ENCODE data around the gene GYG1. TPM values are rescaled to one million over a fixed set of nuclear protein-coding genes. Genes with fewer than 3 reads are reported as not detected.

Gene GYG1
- total and polyA plus RNA-seq, 2 experiments from 2014 or later, result 33.2 to 40.9 TPM

DNA sequence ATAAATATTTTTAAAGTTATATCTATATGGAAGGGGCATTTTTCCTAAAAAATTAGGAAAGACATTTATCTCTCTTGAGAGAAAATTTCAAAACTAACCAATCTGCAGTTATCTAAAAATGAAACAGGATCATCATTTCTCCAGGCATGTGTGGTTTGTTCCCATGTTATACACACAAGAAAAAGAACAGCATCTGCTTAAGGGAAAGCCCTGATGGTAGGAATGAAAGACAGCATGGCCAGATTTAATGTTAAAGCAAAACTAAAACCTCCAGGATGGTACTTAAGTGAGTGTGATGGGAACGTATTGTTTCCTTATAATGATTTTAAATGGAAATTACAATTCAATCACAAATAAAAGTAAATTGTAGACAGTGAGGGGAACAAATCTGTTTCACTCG lies 46.2 kb upstream of the GYG1 start:
- no peak overlapping the region for H3K27ac Mint-ChIP-seq
- Histone ChIP-seq H3K4me1 (ENCODE audit: insufficient read depth) (no peaks in the 10 kb centered on the region), H3K27me3 (ENCODE audit: insufficient read depth) (no peaks in the 10 kb centered on the region), H2AFZ (no peak overlapping the region), H3K9me2 (ENCODE audit: insufficient read depth) (no peaks in the 10 kb centered on the region), H4K20me1 (replicated peaks; ENCODE audit: insufficient read depth) (no peaks in the 10 kb centered on the region), H3K36me3 (ENCODE audit: insufficient read depth) (no peaks in the 10 kb centered on the region), H3K79me2 (replicated peaks; ENCODE audit: insufficient read depth) (no peaks in the 10 kb centered on the region), H3F3A (replicated peaks; ENCODE audit: low read depth) (no peaks in the 10 kb centered on the region), H3K4me2 (no peak overlapping the region), H3K4me3 (no peak overlapping the region), H3K27ac (ENCODE audit: low read depth) (no peak overlapping the region)
- no peaks in the 10 kb centered on the region for H3K4me1 Mint-ChIP-seq
- no peaks in the 10 kb centered on the region; the same call in 2 of the 3 replicates for H3K9me3 Mint-ChIP-seq
- peaks cover 4% of the 10 kb centered on the region for H3K27me3 Mint-ChIP-seq (ENCODE audit: insufficient read depth, low read depth, poor library complexity)
- TF ChIP-seq EZH2phosphoT487 (IDR thresholded peaks at IDR 0.05; ENCODE audit: unreplicated experiment), result no peak
- TF ChIP-seq, protein P1, sequence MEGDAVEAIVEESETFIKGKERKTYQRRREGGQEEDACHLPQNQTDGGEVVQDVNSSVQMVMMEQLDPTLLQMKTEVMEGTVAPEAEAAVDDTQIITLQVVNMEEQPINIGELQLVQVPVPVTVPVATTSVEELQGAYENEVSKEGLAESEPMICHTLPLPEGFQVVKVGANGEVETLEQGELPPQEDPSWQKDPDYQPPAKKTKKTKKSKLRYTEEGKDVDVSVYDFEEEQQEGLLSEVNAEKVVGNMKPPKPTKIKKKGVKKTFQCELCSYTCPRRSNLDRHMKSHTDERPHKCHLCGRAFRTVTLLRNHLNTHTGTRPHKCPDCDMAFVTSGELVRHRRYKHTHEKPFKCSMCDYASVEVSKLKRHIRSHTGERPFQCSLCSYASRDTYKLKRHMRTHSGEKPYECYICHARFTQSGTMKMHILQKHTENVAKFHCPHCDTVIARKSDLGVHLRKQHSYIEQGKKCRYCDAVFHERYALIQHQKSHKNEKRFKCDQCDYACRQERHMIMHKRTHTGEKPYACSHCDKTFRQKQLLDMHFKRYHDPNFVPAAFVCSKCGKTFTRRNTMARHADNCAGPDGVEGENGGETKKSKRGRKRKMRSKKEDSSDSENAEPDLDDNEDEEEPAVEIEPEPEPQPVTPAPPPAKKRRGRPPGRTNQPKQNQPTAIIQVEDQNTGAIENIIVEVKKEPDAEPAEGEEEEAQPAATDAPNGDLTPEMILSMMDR (conservative IDR thresholded peaks at IDR 0.05; ENCODE audit: low read depth in 2 of 2), result no peak
- TF ChIP-seq, protein P2, sequence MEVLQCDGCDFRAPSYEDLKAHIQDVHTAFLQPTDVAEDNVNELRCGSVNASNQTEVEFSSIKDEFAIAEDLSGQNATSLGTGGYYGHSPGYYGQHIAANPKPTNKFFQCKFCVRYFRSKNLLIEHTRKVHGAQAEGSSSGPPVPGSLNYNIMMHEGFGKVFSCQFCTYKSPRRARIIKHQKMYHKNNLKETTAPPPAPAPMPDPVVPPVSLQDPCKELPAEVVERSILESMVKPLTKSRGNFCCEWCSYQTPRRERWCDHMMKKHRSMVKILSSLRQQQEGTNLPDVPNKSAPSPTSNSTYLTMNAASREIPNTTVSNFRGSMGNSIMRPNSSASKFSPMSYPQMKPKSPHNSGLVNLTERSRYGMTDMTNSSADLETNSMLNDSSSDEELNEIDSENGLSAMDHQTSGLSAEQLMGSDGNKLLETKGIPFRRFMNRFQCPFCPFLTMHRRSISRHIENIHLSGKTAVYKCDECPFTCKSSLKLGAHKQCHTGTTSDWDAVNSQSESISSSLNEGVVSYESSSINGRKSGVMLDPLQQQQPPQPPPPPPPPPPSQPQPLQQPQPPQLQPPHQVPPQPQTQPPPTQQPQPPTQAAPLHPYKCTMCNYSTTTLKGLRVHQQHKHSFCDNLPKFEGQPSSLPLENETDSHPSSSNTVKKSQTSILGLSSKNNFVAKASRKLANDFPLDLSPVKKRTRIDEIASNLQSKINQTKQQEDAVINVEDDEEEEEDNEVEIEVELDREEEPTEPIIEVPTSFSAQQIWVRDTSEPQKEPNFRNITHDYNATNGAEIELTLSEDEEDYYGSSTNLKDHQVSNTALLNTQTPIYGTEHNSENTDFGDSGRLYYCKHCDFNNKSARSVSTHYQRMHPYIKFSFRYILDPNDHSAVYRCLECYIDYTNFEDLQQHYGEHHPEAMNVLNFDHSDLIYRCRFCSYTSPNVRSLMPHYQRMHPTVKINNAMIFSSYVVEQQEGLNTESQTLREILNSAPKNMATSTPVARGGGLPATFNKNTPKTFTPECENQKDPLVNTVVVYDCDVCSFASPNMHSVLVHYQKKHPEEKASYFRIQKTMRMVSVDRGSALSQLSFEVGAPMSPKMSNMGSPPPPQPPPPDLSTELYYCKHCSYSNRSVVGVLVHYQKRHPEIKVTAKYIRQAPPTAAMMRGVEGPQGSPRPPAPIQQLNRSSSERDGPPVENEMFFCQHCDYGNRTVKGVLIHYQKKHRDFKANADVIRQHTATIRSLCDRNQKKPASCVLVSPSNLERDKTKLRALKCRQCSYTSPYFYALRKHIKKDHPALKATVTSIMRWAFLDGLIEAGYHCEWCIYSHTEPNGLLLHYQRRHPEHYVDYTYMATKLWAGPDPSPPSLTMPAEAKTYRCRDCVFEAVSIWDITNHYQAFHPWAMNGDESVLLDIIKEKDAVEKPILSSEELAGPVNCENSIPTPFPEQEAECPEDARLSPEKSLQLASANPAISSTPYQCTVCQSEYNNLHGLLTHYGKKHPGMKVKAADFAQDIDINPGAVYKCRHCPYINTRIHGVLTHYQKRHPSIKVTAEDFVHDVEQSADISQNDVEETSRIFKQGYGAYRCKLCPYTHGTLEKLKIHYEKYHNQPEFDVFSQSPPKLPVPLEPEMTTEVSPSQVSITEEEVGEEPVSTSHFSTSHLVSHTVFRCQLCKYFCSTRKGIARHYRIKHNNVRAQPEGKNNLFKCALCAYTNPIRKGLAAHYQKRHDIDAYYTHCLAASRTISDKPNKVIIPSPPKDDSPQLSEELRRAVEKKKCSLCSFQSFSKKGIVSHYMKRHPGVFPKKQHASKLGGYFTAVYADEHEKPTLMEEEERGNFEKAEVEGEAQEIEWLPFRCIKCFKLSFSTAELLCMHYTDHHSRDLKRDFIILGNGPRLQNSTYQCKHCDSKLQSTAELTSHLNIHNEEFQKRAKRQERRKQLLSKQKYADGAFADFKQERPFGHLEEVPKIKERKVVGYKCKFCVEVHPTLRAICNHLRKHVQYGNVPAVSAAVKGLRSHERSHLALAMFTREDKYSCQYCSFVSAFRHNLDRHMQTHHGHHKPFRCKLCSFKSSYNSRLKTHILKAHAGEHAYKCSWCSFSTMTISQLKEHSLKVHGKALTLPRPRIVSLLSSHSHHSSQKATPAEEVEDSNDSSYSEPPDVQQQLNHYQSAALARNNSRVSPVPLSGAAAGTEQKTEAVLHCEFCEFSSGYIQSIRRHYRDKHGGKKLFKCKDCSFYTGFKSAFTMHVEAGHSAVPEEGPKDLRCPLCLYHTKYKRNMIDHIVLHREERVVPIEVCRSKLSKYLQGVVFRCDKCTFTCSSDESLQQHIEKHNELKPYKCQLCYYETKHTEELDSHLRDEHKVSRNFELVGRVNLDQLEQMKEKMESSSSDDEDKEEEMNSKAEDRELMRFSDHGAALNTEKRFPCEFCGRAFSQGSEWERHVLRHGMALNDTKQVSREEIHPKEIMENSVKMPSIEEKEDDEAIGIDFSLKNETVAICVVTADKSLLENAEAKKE (CRISPR knock-in tag; IDR thresholded peaks at IDR 0.05), result no peak
- TF ChIP-seq ZNF114 (CRISPR knock-in tag; IDR thresholded peaks at IDR 0.05), result no peak
- no peak for TF ChIP-seq STAT1 (IDR thresholded peaks at IDR 0.05; ENCODE audit: unreplicated experiment)
- TF ChIP-seq NANOG (IDR thresholded peaks at IDR 0.05; ENCODE audit: borderline replicate concordance), result no peak
- TF ChIP-seq, protein P3, sequence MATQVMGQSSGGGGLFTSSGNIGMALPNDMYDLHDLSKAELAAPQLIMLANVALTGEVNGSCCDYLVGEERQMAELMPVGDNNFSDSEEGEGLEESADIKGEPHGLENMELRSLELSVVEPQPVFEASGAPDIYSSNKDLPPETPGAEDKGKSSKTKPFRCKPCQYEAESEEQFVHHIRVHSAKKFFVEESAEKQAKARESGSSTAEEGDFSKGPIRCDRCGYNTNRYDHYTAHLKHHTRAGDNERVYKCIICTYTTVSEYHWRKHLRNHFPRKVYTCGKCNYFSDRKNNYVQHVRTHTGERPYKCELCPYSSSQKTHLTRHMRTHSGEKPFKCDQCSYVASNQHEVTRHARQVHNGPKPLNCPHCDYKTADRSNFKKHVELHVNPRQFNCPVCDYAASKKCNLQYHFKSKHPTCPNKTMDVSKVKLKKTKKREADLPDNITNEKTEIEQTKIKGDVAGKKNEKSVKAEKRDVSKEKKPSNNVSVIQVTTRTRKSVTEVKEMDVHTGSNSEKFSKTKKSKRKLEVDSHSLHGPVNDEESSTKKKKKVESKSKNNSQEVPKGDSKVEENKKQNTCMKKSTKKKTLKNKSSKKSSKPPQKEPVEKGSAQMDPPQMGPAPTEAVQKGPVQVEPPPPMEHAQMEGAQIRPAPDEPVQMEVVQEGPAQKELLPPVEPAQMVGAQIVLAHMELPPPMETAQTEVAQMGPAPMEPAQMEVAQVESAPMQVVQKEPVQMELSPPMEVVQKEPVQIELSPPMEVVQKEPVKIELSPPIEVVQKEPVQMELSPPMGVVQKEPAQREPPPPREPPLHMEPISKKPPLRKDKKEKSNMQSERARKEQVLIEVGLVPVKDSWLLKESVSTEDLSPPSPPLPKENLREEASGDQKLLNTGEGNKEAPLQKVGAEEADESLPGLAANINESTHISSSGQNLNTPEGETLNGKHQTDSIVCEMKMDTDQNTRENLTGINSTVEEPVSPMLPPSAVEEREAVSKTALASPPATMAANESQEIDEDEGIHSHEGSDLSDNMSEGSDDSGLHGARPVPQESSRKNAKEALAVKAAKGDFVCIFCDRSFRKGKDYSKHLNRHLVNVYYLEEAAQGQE (IDR thresholded peaks at IDR 0.05; ENCODE audit: unreplicated experiment), result no peak
- TF ChIP-seq, protein P4, sequence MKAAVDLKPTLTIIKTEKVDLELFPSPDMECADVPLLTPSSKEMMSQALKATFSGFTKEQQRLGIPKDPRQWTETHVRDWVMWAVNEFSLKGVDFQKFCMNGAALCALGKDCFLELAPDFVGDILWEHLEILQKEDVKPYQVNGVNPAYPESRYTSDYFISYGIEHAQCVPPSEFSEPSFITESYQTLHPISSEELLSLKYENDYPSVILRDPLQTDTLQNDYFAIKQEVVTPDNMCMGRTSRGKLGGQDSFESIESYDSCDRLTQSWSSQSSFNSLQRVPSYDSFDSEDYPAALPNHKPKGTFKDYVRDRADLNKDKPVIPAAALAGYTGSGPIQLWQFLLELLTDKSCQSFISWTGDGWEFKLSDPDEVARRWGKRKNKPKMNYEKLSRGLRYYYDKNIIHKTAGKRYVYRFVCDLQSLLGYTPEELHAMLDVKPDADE (IDR thresholded peaks at IDR 0.05), result no peak
- TF ChIP-seq POLR2AphosphoS5 (IDR thresholded peaks at IDR 0.05; ENCODE audit: low read depth), result no peak
- ATAC-seq (no peak), DNase-seq (ENCODE audit: low spot score) (no peak)
- H3K4me3 Mint-ChIP-seq, result no peak overlapping the region
- no peaks in the 10 kb centered on the region for H3K36me3 Mint-ChIP-seq (ENCODE audit: low read depth)
